HG02588 (cell line): ENCODE data around the gene HSDL2.

Experiments
- ATAC-seq: cut with Tn5 transposase; IDR thresholded peaks from one replicate; pipeline ENCODE4 v1.9.1; 2021; ENCODE audit warnings: mild to moderate bottlenecking, moderate library complexity; ENCODE audit not compliant: unreplicated experiment

HSDL2 gene

GRCh38 chr9:112380102-112380824 is at the start of gene HSDL2:
TSS of gene HSDL2 (plus strand) at chr9:112380108. CDS start at chr9:112380164, 56 bp downstream.
- ATAC-seq, result peak; percentile 23

GRCh38 chr9:112331674-112331952 is 48.3 kb upstream of the HSDL2 start:
- no peak for ATAC-seq

DNA sequence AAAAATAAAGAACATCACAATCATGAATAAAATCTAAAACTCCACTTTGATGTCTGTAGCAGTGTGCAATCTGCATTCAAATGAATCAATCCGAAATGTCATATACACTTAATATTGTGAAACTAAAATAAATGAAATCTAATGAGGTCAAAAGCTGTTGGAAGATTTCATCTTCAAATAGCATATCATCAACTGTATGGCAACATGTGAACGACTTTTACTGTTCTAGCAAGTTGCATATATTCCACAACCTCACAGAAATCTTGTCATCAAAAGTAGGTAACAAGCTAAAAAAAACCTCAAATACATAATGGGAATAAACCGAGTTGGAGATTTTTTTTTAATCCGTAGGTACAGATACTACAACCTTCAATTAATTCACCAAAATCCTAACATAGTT is 47.7 kb upstream of the HSDL2 start:
- no peak for ATAC-seq

DNA sequence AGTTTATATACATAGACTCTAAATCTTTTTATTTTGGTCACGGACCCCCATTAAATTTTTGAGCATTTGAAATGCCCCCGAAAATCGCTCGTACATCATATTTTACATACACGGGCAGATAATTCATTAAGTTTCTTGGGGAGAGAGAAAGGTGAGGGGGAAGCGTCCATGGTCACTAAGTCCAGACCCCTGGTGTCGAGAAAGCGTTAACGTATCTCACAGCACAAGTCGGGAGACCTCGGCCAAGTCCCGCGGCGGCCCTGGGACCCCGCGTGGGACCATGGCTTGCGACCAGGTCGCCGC is 47.3 kb upstream of the HSDL2 start:
- ATAC-seq, result no peak

GRCh38 chr9:112332977-112333638 is 46.8 kb upstream of the HSDL2 start, which contains the start of gene PTBP3:
TSS of gene PTBP3 (minus strand) at chr9:112333619. CDS start at chr9:112297865, 35,754 bp downstream.
- ATAC-seq, result peak; percentile 53

GRCh38 chr9:112333639-112334431 is 46.1 kb upstream of the HSDL2 start:
- peak; percentile 77 for ATAC-seq

DNA sequence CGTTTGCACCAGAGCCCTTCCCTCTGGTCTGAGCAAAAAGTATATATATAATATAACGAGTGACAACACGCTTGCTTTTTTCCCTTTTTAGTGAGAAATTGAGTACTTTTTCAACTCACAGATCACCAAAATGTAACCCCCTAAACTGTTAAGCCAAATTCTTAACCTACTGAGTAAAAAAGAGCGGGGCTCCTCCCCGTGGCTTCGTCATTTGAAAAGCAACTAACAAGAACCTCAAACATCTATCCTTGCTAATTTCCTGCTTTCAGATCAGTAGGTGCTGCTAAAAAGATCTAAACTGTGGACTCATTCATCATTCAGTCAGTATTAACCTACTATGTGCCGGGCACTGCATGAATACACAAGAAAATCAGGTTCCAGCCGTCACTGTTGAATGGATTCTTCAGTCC is 45.5 kb upstream of the HSDL2 start:
- no peak for ATAC-seq

DNA sequence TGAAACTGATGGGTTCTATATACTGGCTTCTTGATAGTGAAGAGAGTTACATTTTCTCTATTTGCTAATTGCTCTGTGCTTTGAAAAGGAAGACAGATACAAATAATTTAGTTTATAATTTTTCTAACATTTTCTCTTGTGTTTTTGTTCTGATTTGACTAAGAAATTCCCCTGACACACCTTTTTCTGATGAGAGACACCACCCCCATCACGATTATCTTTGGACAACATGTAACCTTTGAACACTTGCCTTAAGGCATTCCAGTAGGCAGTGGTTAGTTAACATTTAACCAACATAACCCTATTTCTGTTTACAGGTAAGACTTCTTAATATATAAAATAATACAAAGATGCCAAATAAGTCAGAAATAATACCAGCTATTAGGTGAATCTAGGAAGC is 42.4 kb upstream of the HSDL2 start:
- no peak for ATAC-seq

- ATAC-seq, result no peak
Observed at GRCh38 chr9:112338561-112338960, 41.3 kb upstream of the HSDL2 start.

DNA sequence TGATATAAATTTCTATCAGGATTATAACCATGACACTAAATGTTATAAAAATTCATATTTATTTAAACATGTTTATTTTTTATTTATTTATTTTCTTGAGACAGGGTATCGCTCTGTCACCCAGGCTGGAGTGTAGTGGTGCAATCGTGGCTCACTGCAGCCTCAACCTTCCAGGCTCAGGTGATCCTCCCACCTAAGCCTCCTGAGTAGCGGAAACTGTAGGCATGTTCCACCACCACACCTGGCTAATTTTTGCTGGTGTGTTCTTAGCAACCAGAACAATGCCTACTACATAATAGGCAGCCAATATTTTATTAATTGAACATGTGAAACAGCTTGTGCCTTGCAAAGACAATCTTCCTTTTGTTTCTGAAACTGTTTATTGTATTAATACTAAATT is 40.0 kb upstream of the HSDL2 start:
- no peak for ATAC-seq

- no peak for ATAC-seq
Observed at GRCh38 chr9:112341730-112342129, 38.2 kb upstream of the HSDL2 start.

DNA sequence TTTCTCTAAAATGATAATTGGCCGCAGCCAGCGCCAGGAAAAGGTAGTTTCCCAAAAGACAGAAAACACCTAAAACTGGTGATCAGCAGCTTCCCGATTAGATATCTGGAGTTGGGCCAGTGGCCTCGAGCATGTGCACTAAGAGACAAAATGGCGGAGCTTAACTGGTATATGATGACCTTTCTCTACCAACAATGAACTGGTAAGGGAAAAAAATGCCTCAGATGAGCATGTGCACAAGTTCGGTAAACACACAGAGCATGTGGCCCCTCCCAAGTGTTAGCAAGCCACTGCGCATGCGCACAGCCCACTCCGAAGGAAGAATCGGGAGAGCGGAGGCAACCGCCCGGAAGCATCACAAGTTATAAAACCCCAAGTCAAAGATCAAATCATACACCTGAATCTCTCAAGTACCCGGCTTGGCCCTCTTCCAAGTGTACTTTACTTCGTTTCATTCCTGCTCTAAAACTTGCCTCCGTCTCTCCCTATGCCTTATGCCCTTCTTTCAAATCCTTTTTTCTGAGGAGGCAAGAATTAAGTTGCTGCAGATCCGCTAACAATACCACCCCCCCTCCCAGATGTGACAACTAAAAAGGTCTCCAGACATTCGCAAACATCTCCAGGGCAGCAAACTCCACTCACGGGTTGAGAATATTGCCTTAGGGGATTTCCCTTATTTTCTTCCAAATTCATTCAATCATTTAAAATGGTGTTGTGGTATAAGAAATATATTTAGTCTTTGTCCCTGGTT is 31.5 kb upstream of the HSDL2 start:
- no peak for ATAC-seq

DNA sequence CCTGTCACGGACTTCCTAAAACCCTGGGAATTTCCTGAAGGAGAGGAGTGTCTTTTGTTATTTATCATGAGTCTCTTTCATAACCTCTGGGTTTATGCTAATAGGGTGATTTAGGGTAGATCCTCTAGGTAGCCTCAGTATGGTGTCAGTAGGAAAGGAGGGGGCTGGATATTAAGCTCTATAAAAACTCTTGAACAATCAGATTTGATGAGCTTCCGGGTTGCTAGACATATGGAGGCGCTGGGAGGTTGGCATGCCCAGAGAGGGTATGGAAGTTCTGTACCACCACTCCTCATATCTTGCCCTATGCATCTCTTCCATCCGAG is 30.9 kb upstream of the HSDL2 start:
- no peak for ATAC-seq

DNA sequence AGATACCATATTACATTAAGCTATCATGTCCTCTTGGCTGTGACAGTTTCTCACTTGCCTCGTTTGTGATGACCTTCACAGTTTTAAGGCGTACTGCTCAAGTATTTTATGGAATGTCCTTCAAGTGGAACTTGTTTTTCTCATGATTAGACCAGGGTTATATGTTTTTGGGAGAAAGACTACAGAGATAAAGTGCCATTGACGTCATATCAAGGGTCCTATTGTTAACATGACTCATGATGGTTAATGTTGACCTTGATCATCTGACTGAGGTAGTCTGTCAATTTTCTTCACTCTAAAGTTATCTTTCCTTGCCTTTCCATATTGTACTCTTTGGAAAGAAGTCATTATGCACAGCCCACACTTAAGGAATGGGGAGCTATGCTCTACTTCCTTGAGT is 28.7 kb upstream of the HSDL2 start:
- ATAC-seq, result no peak

- no peak for ATAC-seq
Observed at GRCh38 chr9:112352209-112352608, 27.7 kb upstream of the HSDL2 start.

DNA sequence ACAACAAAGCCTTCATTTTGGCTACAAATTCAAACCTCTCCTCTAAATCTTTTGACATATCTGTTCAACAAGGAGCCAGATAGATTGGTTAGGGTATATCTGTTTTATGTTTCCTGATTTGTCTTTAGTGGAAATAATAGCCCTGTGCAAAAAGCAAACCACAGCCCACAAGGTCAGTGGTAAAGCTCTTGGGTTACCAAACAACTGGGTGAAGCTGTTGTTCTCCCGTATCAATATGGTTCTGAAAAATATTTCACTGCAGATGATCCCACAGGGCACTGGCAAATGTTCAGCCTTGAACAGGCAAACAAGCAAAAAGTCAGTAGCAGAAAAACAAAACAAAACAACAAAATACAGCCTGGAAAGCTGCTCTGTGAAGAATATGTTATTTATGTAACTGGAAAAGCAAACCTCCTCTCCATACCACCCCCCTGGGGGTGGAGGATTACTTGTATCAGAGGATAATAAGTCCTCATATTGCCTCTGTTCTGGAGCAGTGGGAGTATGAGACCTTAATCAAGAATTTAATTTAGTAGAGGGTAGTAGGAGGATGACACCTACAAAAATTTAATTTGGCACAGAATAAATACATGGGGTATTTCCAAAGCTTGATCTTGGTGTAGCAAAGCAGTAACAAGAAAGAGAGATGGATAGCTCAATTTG is 25.7 kb upstream of the HSDL2 start:
- ATAC-seq, result no peak

DNA sequence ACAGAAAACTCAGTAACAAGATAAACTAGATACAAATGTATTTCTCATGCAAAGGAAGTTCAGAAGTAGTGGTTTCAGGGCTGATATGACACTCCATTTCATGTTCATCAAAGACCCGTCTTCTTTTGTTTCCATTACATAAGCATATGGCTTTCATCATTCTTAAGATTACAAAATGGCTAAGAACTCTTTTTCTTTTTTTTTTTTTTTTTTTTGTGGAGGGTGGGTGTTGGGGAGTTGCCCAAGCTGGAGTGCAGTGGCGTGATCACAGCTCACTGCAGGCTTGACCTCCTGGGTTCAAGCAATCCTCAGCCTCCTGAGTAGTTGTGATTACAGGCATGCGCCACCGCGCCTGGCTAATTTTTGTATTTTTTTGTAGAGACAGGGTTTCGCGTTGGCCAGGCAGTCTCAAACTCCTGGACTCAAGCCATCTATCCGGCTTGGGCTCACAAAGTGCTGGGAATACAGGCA is 24.4 kb upstream of the HSDL2 start:
- ATAC-seq, result no peak

- ATAC-seq, result no peak
Observed at GRCh38 chr9:112360047-112360804, 19.7 kb upstream of the HSDL2 start.

DNA sequence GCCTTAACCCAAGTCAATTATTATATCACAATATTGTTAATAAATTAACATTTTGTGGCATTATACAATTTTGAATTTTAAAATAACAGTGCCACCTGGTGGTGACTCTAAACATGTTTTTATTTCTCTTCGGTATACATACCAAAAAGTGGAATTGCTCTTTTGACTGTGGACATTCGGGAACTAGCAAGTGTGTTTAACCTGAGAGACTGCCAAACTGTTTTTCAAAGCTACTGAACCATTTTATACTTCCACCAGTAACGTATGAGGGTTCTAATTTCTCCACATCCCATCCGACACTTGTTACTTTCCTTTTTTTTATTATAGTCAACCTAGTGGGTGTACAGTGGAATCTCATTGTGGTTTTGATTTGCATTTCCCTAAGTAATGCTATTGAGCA is 18.3 kb upstream of the HSDL2 start:
- ATAC-seq, result no peak

- no peak for ATAC-seq
Observed at GRCh38 chr9:112364761-112365160, 15.1 kb upstream of the HSDL2 start.
